K562 (cell line): ENCODE measurements around the gene PAXIP1. TPM values are rescaled to one million over a fixed set of nuclear protein-coding genes. Genes with fewer than 3 reads are reported as not detected.
A peak's percentile ranks its signal among the peaks of the same experiment; 100 is the strongest.

Source experiments
- CAMTA2 ChIP-seq: fragments of 250-450 bp; sonication (Bioruptor Pico); conservative IDR thresholded peaks from 2 replicates; pipeline ENCODE4 v1.5.1; 2022
- CBFB ChIP-seq: sonication (generic); formaldehyde crosslinking; IDR thresholded peaks from 2 replicates; pipeline ENCODE4 v1.4.0; 2020; ENCODE audit warnings: mild to moderate bottlenecking, missing genetic modification reagents
- ETV5 ChIP-seq: sonication (generic); formaldehyde crosslinking; IDR thresholded peaks from 2 replicates; pipeline ENCODE4 v1.4.0; 2020; ENCODE audit warnings: low read depth, mild to moderate bottlenecking, missing genetic modification reagents
- ETV6 ChIP-seq, 3 experiments: fragments of 150-350 bp in 1 of 3; sonication (generic) in 1 of 3; formaldehyde crosslinking in 1 of 3; IDR thresholded peaks; 2 replicates each; pipeline versions ENCODE4 v1.6.1 to v1.8.0; 2014 to 2022; ENCODE audit warnings: borderline replicate concordance in 2 of 3, low read depth in 2 of 3, antibody characterized with exemption in 1 of 3, low read length in 1 of 3, mild to moderate bottlenecking in 1 of 3, missing genetic modification reagents in 1 of 3
- FOS ChIP-seq: IDR thresholded peaks from 3 replicates; pipeline ENCODE4 v1.6.1; 2011; ENCODE audit not compliant: insufficient read length; ENCODE audit errors: extremely low read depth
- HMG20A ChIP-seq: fragments of 450-650 bp; formaldehyde crosslinking; conservative IDR thresholded peaks from 2 replicates; pipeline ENCODE4 v1.4.0; 2020; ENCODE audit warnings: mild to moderate bottlenecking, mixed read lengths
- MLX ChIP-seq, 2 experiments: fragments of 450-650 bp in 1 of 2; sonication (generic) in 1 of 2; formaldehyde crosslinking; conservative IDR thresholded peaks; 2 replicates each; pipeline versions ENCODE4 v1.4.0 to v1.8.1; 2020 to 2022; ENCODE audit warnings: mild to moderate bottlenecking in 1 of 2, missing genetic modification reagents in 1 of 2
- NCOA2 ChIP-seq, 2 experiments: fragments of 450-650 bp; IDR thresholded peaks; 2 replicates each; pipeline ENCODE4 v1.6.1; 2018; ENCODE audit warnings: mild to moderate bottlenecking in 2 of 2, moderate library complexity in 1 of 2; ENCODE audit not compliant: partially characterized antibody in 2 of 2
- NFYB ChIP-seq: IDR thresholded peaks from 2 replicates; pipeline ENCODE4 v1.6.1; 2011; ENCODE audit warnings: mild to moderate bottlenecking, moderate library complexity; ENCODE audit not compliant: insufficient read length; ENCODE audit errors: extremely low read depth
- NRF1 ChIP-seq, 2 experiments: fragments of 450-650 bp; IDR thresholded peaks in 1 of 2; conservative IDR thresholded peaks in 1 of 2; 2 replicates each; pipeline ENCODE4 v1.6.1; 2014; ENCODE audit warnings: mild to moderate bottlenecking in 2 of 2
- POLR2AphosphoS5 ChIP-seq: IDR thresholded peaks from 2 replicates; pipeline ENCODE4 v1.6.1; 2011; ENCODE audit warnings: mild to moderate bottlenecking, low read depth, low read length, moderate library complexity; ENCODE audit not compliant: control insufficient read depth, insufficient read depth
- PURB ChIP-seq: sonication (generic); formaldehyde crosslinking; IDR thresholded peaks from 2 replicates; pipeline ENCODE4 v1.9.0; 2021; ENCODE audit warnings: low read depth, mild to moderate bottlenecking, missing genetic modification reagents
- RUNX1 ChIP-seq: sonication (generic); IDR thresholded peaks from 2 replicates; pipeline ENCODE4 v1.6.1; 2016; ENCODE audit warnings: antibody characterized with exemption, low read depth
- ZHX1 ChIP-seq: fragments of 150-350 bp; conservative IDR thresholded peaks from 2 replicates; pipeline ENCODE4 v1.6.1; 2014; ENCODE audit warnings: low read length
- ZKSCAN8 ChIP-seq: fragments of 200-800 bp; sonication (Bioruptor generic); IDR thresholded peaks from 2 replicates; pipeline ENCODE4 v1.6.1; 2016; ENCODE audit warnings: missing genetic modification characterization, missing compliant biosample characterization
- ZNF175 ChIP-seq: fragments of 200-800 bp; sonication (Bioruptor generic); IDR thresholded peaks from 2 replicates; pipeline ENCODE4 v1.6.1; 2016; ENCODE audit warnings: low read depth, mild to moderate bottlenecking, missing genetic modification characterization, missing compliant biosample characterization
- ZNF280B ChIP-seq: fragments of 250-450 bp; sonication (Bioruptor Pico); IDR thresholded peaks from 2 replicates; pipeline ENCODE4 v1.5.1; 2021; ENCODE audit warnings: mild to moderate bottlenecking
- ZNF436 ChIP-seq: fragments of 250-450, 450-650 bp; sonication (Bioruptor Pico); formaldehyde crosslinking; IDR thresholded peaks from 2 replicates; pipeline ENCODE4 v1.7.0; 2020; ENCODE audit warnings: mild to moderate bottlenecking
- ZNF740 ChIP-seq, 3 experiments: fragments of 200-800 bp in 1 of 3; sonication (Bioruptor generic) in 1 of 3; sonication (generic) in 1 of 3; formaldehyde crosslinking in 1 of 3; IDR thresholded peaks; 2 replicates each; pipeline versions ENCODE4 v1.6.1 to v1.8.0; 2016 to 2022; ENCODE audit warnings: mild to moderate bottlenecking in 2 of 3, missing compliant biosample characterization in 2 of 3, missing genetic modification characterization in 2 of 3, missing genetic modification reagents in 1 of 3
- polyA plus RNA-seq, 8 experiments: library from polyadenylated mRNA; depleted of rRNA in 4 of 8; stranded (reverse) in 5 of 8; unstranded in 3 of 8; fragments of >200 nt; fragmentation: Nextera tagmentation in 2 of 8; fragmentation: Illumina TruSeq in 1 of 8; extraction: Ambion mirVana in 2 of 8; extraction: Trizol in 1 of 8; gene quantifications; 2 replicates each; pipeline versions ENCODE4 v1.2.1 to v1.2.3, GENCODE V29; 2011 to 2014; ENCODE audit warnings: inconsistent platforms in 1 of 8, missing spikeins in 1 of 8
- total RNA-seq, 7 experiments: library from RNA; depleted of rRNA in 6 of 7; stranded (reverse); fragments of >200 nt in 6 of 7; fragmentation: Illumina TruSeq in 2 of 7; extraction: Trizol in 2 of 7; gene quantifications; 2 replicates each; pipeline versions ENCODE4 v1.2.1 to v1.2.3, GENCODE V29; 2011 to 2021; ENCODE audit warnings: low replicate concordance in 1 of 7

Gene PAXIP1
- total and polyA plus RNA-seq, 9 of the 15 experiments (the other 6 are each of a cell fraction or from before 2014, with no cell fraction given), result 9.7 to 37.9 (median 28.4) TPM

- no peak for TF ChIP-seq ZHX1
- TF ChIP-seq MLX (CRISPR knock-in tag; conservative IDR thresholded peaks at IDR 0.05), result no peak
- TF ChIP-seq ZNF175, result no peak
- TF ChIP-seq POLR2AphosphoS5, result no peak
- TF ChIP-seq ZKSCAN8 (CRISPR knock-in tag), result no peak
- no peak for TF ChIP-seq RUNX1
- TF ChIP-seq FOS, result no peak
- TF ChIP-seq NFYB, result no peak
- no peak for TF ChIP-seq CAMTA2 (CRISPR knock-in tag)
- TF ChIP-seq HMG20A, result no peak
- TF ChIP-seq ZNF740 (CRISPR knock-in tag; IDR thresholded peaks at IDR 0.05), result no peak
- TF ChIP-seq ZNF740 (tag; IDR thresholded peaks at IDR 0.05), result no peak
- TF ChIP-seq ZNF280B, result no peak
- no peak for TF ChIP-seq ZNF436 (CRISPR knock-in tag)
- no peak for TF ChIP-seq PURB (CRISPR knock-in tag)
- no peak for TF ChIP-seq CBFB (CRISPR knock-in tag)
- TF ChIP-seq ETV5 (CRISPR knock-in tag), result no peak
- peak; percentile 39 to 42; a peak in 2 of 4 replicates for TF ChIP-seq NRF1 (conservative IDR thresholded peaks at IDR 0.05 in 1 of 2, IDR thresholded peaks at IDR 0.05 in 1 of 2)
- TF ChIP-seq NCOA2 (IDR thresholded peaks at IDR 0.05; ENCODE audit: partially characterized antibody in 2 of 2), result no peak
- TF ChIP-seq ETV6 (IDR thresholded peaks at IDR 0.05; ENCODE audit: borderline replicate concordance in 1 of 2, low read depth in 2 of 2, low read length in 1 of 2), result no peak
- no peak for TF ChIP-seq ETV6 (CRISPR knock-in tag; IDR thresholded peaks at IDR 0.05; ENCODE audit: borderline replicate concordance)
Observed at GRCh38 chr7:154913638-154914307, 89.2 kb downstream of the PAXIP1 start (continued).
